HCT116 (cell line): Measurements from ENCODE around the gene OR2B2. TPM values are rescaled to one million over a fixed set of nuclear protein-coding genes. Genes with fewer than 3 reads are reported as not detected.

Experiments
- ATAC-seq: fragments of 200-7000 bp; cut with Tn5 transposase; 2 replicates; pipeline ENCODE4 v1.9.1; 2020; ENCODE audit warnings: mild to moderate bottlenecking, moderate library complexity
- BruUV-seq: library from RNA; stranded (reverse); fragments of 400-500 nt; replicated peaks from 2 replicates; lab custom pipeline; 2021; lab: Mats Ljungman, UMichigan
- CTCF ChIA-PET: fragments of 300-600 bp; sonication (Branson Sonifier 250); formaldehyde crosslinking; loops from one replicate; lab custom pipeline; 2021; ENCODE audit warnings: antibody characterized with exemption; lab: Charles Lee
- POLR2A ChIA-PET: fragments of 300-600, 350-600 bp; sonication (Branson Sonifier 250); formaldehyde crosslinking; loops from one replicate; lab custom pipeline; 2021; ENCODE audit warnings: antibody characterized with exemption; lab: Charles Lee
- RAD21 ChIA-PET, 2 experiments: fragments of 300-600 bp; sonication (Branson Sonifier 250); formaldehyde crosslinking; loops; one replicate each; lab custom pipeline; 2023; ENCODE audit warnings: low total read pairs in 2 of 2; ENCODE audit not compliant: uncharacterized antibody in 2 of 2, unreplicated experiment in 2 of 2, low non-redundant PET in 1 of 2; lab: Charles Lee
- DNase-seq: peaks from one replicate; pipeline ENCODE4 v3.0.0-alpha.2; 2010; ENCODE audit warnings: low read depth, low spot score
- H2AFZ ChIP-seq: fragments of 200-600 bp; shearing (Covaris generic), sonication (generic); 2 replicates; pipeline ENCODE4 v1.6.1; 2017; ENCODE audit warnings: low read depth, mixed run types, mixed read lengths, antibody characterized with exemption, low read length; ENCODE audit not compliant: poor library complexity, severe bottlenecking
- H3K27ac ChIP-seq: 2 replicates; pipeline ENCODE4 v1.5.1; 2012; ENCODE audit warnings: low read depth, low read length
- H3K27me3 ChIP-seq: fragments of 200-600 bp; sonication (generic); 2 replicates; pipeline ENCODE4 v1.6.1; 2016; ENCODE audit warnings: mixed run types, low read length, mixed read lengths; ENCODE audit not compliant: insufficient read depth
- H3K36me3 ChIP-seq, 2 experiments: fragments of 200-500 bp in 1 of 2; fragments of 200-600 bp in 1 of 2; sonication (Bioruptor generic) in 1 of 2; sonication (generic) in 1 of 2; 2 replicates each; pipeline versions ENCODE4 v1.5.1 to v1.6.1; 2014 to 2016; ENCODE audit warnings: low read length in 2 of 2, inconsistent platforms in 1 of 2, mixed read lengths in 1 of 2, mixed run types in 1 of 2; ENCODE audit not compliant: insufficient read depth in 2 of 2, control insufficient read depth in 1 of 2
- H3K4me1 ChIP-seq, 2 experiments: fragments of 200-600 bp in 1 of 2; sonication (generic) in 1 of 2; 2 replicates each; pipeline versions ENCODE4 v1.5.1 to v1.6.1; 2012 to 2017; ENCODE audit warnings: low read length in 2 of 2, inconsistent platforms in 1 of 2, mild to moderate bottlenecking in 1 of 2, mixed read lengths in 1 of 2, mixed run types in 1 of 2, moderate library complexity in 1 of 2; ENCODE audit not compliant: insufficient read depth in 2 of 2, control insufficient read depth in 1 of 2
- H3K4me2 ChIP-seq: fragments of 200-600 bp; sonication (generic); 2 replicates; pipeline ENCODE4 v1.6.1; 2017; ENCODE audit warnings: mixed run types, low read length, mixed read lengths
- H3K4me3 ChIP-seq, 2 experiments: fragments of 200-600 bp in 1 of 2; sonication (generic) in 1 of 2; replicated peaks in 1 of 2; 2 replicates each; pipeline ENCODE4 v1.5.1; 2011 to 2016; ENCODE audit warnings: low read length in 2 of 2, control low read depth in 1 of 2, low read depth in 1 of 2, mild to moderate bottlenecking in 1 of 2, mixed read lengths in 1 of 2, mixed run types in 1 of 2
- H3K79me2 ChIP-seq: fragments of 200-600 bp; sonication (generic); 2 replicates; pipeline ENCODE4 v1.6.1; 2017; ENCODE audit warnings: mild to moderate bottlenecking, mixed run types, low read length, moderate library complexity, mixed read lengths; ENCODE audit not compliant: insufficient read depth
- H3K9ac ChIP-seq: fragments of 200-600 bp; sonication (generic); 2 replicates; pipeline ENCODE4 v1.6.1; 2016; ENCODE audit warnings: low read length, mixed read lengths
- H3K9me2 ChIP-seq: fragments of 200-600 bp; sonication (generic), shearing (Covaris generic); 2 replicates; pipeline ENCODE4 v1.6.1; 2017; ENCODE audit warnings: mixed run types, mild to moderate bottlenecking, moderate library complexity; ENCODE audit not compliant: insufficient read depth
- H3K9me3 ChIP-seq, 2 experiments: fragments of 200-500 bp in 1 of 2; fragments of 200-600 bp in 1 of 2; sonication (Bioruptor generic) in 1 of 2; sonication (generic) in 1 of 2; 2 replicates each; pipeline ENCODE4 v1.6.1; 2014 to 2017; ENCODE audit warnings: low read length in 2 of 2, mixed read lengths in 2 of 2, inconsistent platforms in 1 of 2, low read depth in 1 of 2, mild to moderate bottlenecking in 1 of 2, mixed run types in 1 of 2, moderate library complexity in 1 of 2; ENCODE audit not compliant: control insufficient read depth in 1 of 2, insufficient read depth in 1 of 2
- H4K20me1 ChIP-seq: fragments of 200-600 bp; sonication (generic), shearing (Covaris generic); 2 replicates; pipeline ENCODE4 v1.6.1; 2017; ENCODE audit warnings: mixed run types, mild to moderate bottlenecking, moderate library complexity; ENCODE audit not compliant: insufficient read depth
- ATF3 ChIP-seq: IDR thresholded peaks from 2 replicates; pipeline ENCODE4 v1.6.1; 2012
- CBX3 ChIP-seq: IDR thresholded peaks from 2 replicates; pipeline ENCODE4 v1.6.1; 2012; ENCODE audit warnings: low read depth
- CEBPB ChIP-seq: IDR thresholded peaks from 2 replicates; pipeline ENCODE4 v1.6.1; 2012; ENCODE audit warnings: low read depth
- EGR1 ChIP-seq: IDR thresholded peaks from 2 replicates; pipeline ENCODE4 v1.6.1; 2012; ENCODE audit warnings: low read depth
- EZH2 ChIP-seq: fragments of 200-600 bp; sonication (generic); IDR thresholded peaks from 2 replicates; pipeline ENCODE4 v1.6.1; 2017; ENCODE audit warnings: antibody characterized with exemption, mixed run types
- EZH2phosphoT487 ChIP-seq: fragments of 200-600 bp; IDR thresholded peaks from 2 replicates; pipeline ENCODE4 v1.6.1; 2018; ENCODE audit warnings: antibody characterized with exemption, borderline replicate concordance
- FOSL1 ChIP-seq: IDR thresholded peaks from 2 replicates; pipeline ENCODE4 v1.6.1; 2012; ENCODE audit warnings: low read depth
- JUND ChIP-seq: IDR thresholded peaks from 2 replicates; pipeline ENCODE4 v1.6.1; 2012
- MAX ChIP-seq: IDR thresholded peaks from 2 replicates; pipeline ENCODE4 v1.6.1; 2012
- POLR2AphosphoS5 ChIP-seq: IDR thresholded peaks from 2 replicates; pipeline ENCODE4 v1.6.1; 2011; ENCODE audit warnings: mild to moderate bottlenecking, low read depth, low read length, moderate library complexity
- RAD21 ChIP-seq: IDR thresholded peaks from 2 replicates; pipeline ENCODE4 v1.6.1; 2012; ENCODE audit warnings: low read depth, mild to moderate bottlenecking
- REST ChIP-seq: IDR thresholded peaks from 2 replicates; pipeline ENCODE4 v1.6.1; 2012; ENCODE audit warnings: low read depth
- SRF ChIP-seq: IDR thresholded peaks from 2 replicates; pipeline ENCODE4 v1.6.1; 2012; ENCODE audit warnings: low read depth
- TCF7L2 ChIP-seq: IDR thresholded peaks from 2 replicates; pipeline ENCODE4 v1.7.0; 2011; ENCODE audit warnings: borderline replicate concordance, inconsistent platforms; ENCODE audit not compliant: insufficient read depth, insufficient read length; ENCODE audit errors: extremely low read depth
- YY1 ChIP-seq: IDR thresholded peaks from 2 replicates; pipeline ENCODE4 v1.6.1; 2011; ENCODE audit warnings: low read length, low read depth, moderate library complexity, mild to moderate bottlenecking; ENCODE audit not compliant: insufficient replicate concordance; ENCODE audit errors: extremely low read depth
- ZBTB33 ChIP-seq: IDR thresholded peaks from 2 replicates; pipeline ENCODE4 v1.6.1; 2011; ENCODE audit warnings: mild to moderate bottlenecking, low read length, moderate library complexity; ENCODE audit not compliant: insufficient replicate concordance; ENCODE audit errors: extremely low read depth
- ZFX ChIP-seq: fragments of 450-650 bp; IDR thresholded peaks from 2 replicates; pipeline ENCODE4 v1.6.1; 2017
- intact Hi-C: fragments of 100-400 bp; cut with micrococcal nuclease; formaldehyde crosslinking; loops from 2 replicates; pipeline ENCODE4 v1.10.0; 2022
- total RNA-seq: library from RNA; stranded (reverse); gene quantifications from one replicate; pipeline ENCODE4 v1.2.1, GENCODE V29; 2021; ENCODE audit not compliant: unreplicated experiment

Gene OR2B2
- total RNA-seq, 1 experiment from 2014 or later, result not detected

- no peak for ATAC-seq
- H3K79me2 ChIP-seq, result no peaks in the 10 kb centered on the region
- ChIA-PET CTCF (no interaction called here), POLR2A (interaction anchor here (1.3 kb wide), 1 partner anchor 44 kb away, joined by 5 read pairs; a partner anchor contains a TSS), RAD21 (no interaction called here)
- H3K9me3 ChIP-seq, result no peaks in the 10 kb centered on the region
- no peak overlapping the region for H3K4me3 ChIP-seq
- no peaks in the 10 kb centered on the region for H3K27me3 ChIP-seq
- BruUV-seq, result no TSS peak
- no peak overlapping the region for H3K4me2 ChIP-seq
- TF ChIP-seq YY1, result no peak
- H3K4me1 ChIP-seq, result no peaks in the 10 kb centered on the region
- H3K36me3 ChIP-seq, result no peaks in the 10 kb centered on the region
- DNase-seq, result no peak
- no peak overlapping the region for H3K9ac ChIP-seq
- H4K20me1 ChIP-seq, result no peaks in the 10 kb centered on the region
- intact Hi-C loops, result no loop called here
- no peak overlapping the region for H3K27ac ChIP-seq
- no peak overlapping the region for H2AFZ ChIP-seq
- no peaks in the 10 kb centered on the region for H3K9me2 ChIP-seq
Observed at GRCh38 chr6:27882624-27883023, 29.6 kb downstream of the OR2B2 start.

- POLR2A ChIA-PET, result interaction anchor here (1.4 to 2.1 kb wide), 2 partner anchors 10 to 13 kb away, joined by 5 to 10 read pairs; a partner anchor contains a TSS
- CTCF ChIA-PET, result no interaction called here
- ATAC-seq (0 out of 2 replicates have a peak, but pooled peaks have one; percentile 25), DNase-seq (no peak)
- Histone ChIP-seq H4K20me1 (no peaks in the 10 kb centered on the region), H3K9ac (no peak overlapping the region), H3K9me3 (no peaks in the 10 kb centered on the region), H3K79me2 (no peaks in the 10 kb centered on the region), H3K27ac (no peak overlapping the region), H3K4me2 (no peak overlapping the region), H3K27me3 (no peaks in the 10 kb centered on the region), H3K36me3 (no peaks in the 10 kb centered on the region), H3K9me2 (no peaks in the 10 kb centered on the region), H2AFZ (no peak overlapping the region), H3K4me1 (no peaks in the 10 kb centered on the region), H3K4me3 (no peak overlapping the region)
- intact Hi-C loops, result no loop called here
- RAD21 ChIA-PET, result no interaction called here
- no TSS peak for BruUV-seq
- TF ChIP-seq RAD21 (no peak), JUND (no peak), REST (no peak), TCF7L2 (no peak), ATF3 (no peak), MAX (no peak), CBX3 (no peak), POLR2AphosphoS5 (no peak), ZBTB33 (no peak), FOSL1 (no peak), EZH2 (no peak), EZH2phosphoT487 (no peak), SRF (no peak), EGR1 (no peak), ZFX (no peak), CEBPB (no peak)
Observed at GRCh38 chr6:27879837-27880236, 32.4 kb downstream of the OR2B2 start.
